GM23338 (cell line): Measurements from ENCODE around the gene R3HDM2. TPM values are rescaled to one million over a fixed set of nuclear protein-coding genes. Genes with fewer than 3 reads are reported as not detected.

Experiments used
- ATAC-seq: fragments of 200-7000 bp; cut with Tn5 transposase; 3 replicates; pipeline ENCODE4 v1.9.1; 2020
- DNase-seq: peaks from one replicate; pipeline ENCODE4 v3.0.0-alpha.2; 2015; ENCODE audit warnings: low spot score
- H2AFZ ChIP-seq: fragments of 200-600 bp; sonication (generic); 2 replicates; pipeline ENCODE4 v1.8.0; 2016; ENCODE audit warnings: antibody characterized with exemption, mild to moderate bottlenecking, moderate library complexity
- H3F3A ChIP-seq: fragments of 200-600 bp; sonication (generic); replicated peaks from 2 replicates; pipeline ENCODE4 v1.8.0; 2017; ENCODE audit warnings: antibody characterized with exemption, mixed run types, low read depth
- H3K27ac ChIP-seq: fragments of 200-600 bp; sonication (generic); 2 replicates; pipeline ENCODE4 v1.6.1; 2016; ENCODE audit warnings: low read depth
- H3K27me3 ChIP-seq: fragments of 200-600 bp; sonication (generic); 2 replicates; pipeline ENCODE4 v1.8.0; 2016; ENCODE audit warnings: mild to moderate bottlenecking, mixed run types, moderate library complexity; ENCODE audit not compliant: insufficient read depth
- H3K36me3 ChIP-seq: fragments of 200-600 bp; sonication (generic); 2 replicates; pipeline ENCODE4 v1.8.0; 2016; ENCODE audit warnings: mild to moderate bottlenecking; ENCODE audit not compliant: insufficient read depth
- H3K4me1 ChIP-seq: fragments of 200-600 bp; sonication (generic); 2 replicates; pipeline ENCODE4 v1.8.0; 2016; ENCODE audit warnings: mild to moderate bottlenecking, moderate library complexity; ENCODE audit not compliant: insufficient read depth
- H3K4me2 ChIP-seq: fragments of 200-600 bp; sonication (generic); 2 replicates; pipeline ENCODE4 v1.7.1; 2017; ENCODE audit warnings: mixed run types
- H3K4me3 ChIP-seq: fragments of 200-600 bp; sonication (generic); 2 replicates; pipeline ENCODE4 v1.6.1; 2016; ENCODE audit warnings: mixed run types
- H3K79me2 ChIP-seq: fragments of 200-600 bp; sonication (generic); replicated peaks from 2 replicates; pipeline ENCODE4 v1.8.0; 2017; ENCODE audit warnings: mild to moderate bottlenecking; ENCODE audit not compliant: insufficient read depth
- H3K9me2 ChIP-seq: fragments of 200-600 bp; sonication (generic); 2 replicates; pipeline ENCODE4 v1.8.0; 2017; ENCODE audit not compliant: insufficient read depth
- H4K20me1 ChIP-seq: fragments of 200-600 bp; sonication (generic); replicated peaks from 2 replicates; pipeline ENCODE4 v1.8.0; 2017; ENCODE audit warnings: mild to moderate bottlenecking; ENCODE audit not compliant: insufficient read depth
- H3K27ac Mint-ChIP-seq: 2 replicates; pipeline ENCODE4 v1.8.0; 2020; ENCODE audit warnings: inconsistent platforms, mild to moderate bottlenecking, moderate library complexity, mixed read lengths
- H3K27me3 Mint-ChIP-seq: 3 replicates; pipeline ENCODE4 v1.8.0; 2022; ENCODE audit warnings: low read depth, mild to moderate bottlenecking, moderate library complexity, mixed read lengths, inconsistent platforms; ENCODE audit not compliant: insufficient read depth, poor library complexity
- H3K36me3 Mint-ChIP-seq: 3 replicates; pipeline ENCODE4 v1.8.0; 2021; ENCODE audit warnings: low read depth, mild to moderate bottlenecking, inconsistent platforms, moderate library complexity, mixed read lengths
- H3K4me1 Mint-ChIP-seq: 3 replicates; pipeline ENCODE4 v1.8.0; 2020; ENCODE audit warnings: mild to moderate bottlenecking, inconsistent platforms, mixed read lengths
- H3K4me3 Mint-ChIP-seq: 3 replicates; pipeline ENCODE4 v1.8.0; 2021; ENCODE audit warnings: moderate library complexity, mild to moderate bottlenecking, inconsistent platforms, mixed read lengths
- H3K9me3 Mint-ChIP-seq: 3 replicates; pipeline ENCODE4 v1.8.0; 2020; ENCODE audit warnings: moderate library complexity, mild to moderate bottlenecking, inconsistent platforms, mixed read lengths
- CREB1 ChIP-seq: fragments of 250-450 bp; sonication (Bioruptor Pico); IDR thresholded peaks from 2 replicates; pipeline ENCODE4 v1.5.0; 2020; ENCODE audit warnings: low read depth, mild to moderate bottlenecking, moderate library complexity
- EZH2 ChIP-seq: fragments of 200-600 bp; sonication (generic); IDR thresholded peaks from one replicate; pipeline ENCODE4 v1.8.0; 2017; ENCODE audit warnings: antibody characterized with exemption, mild to moderate bottlenecking, low read depth; ENCODE audit not compliant: unreplicated experiment
- POLR2AphosphoS5 ChIP-seq: IDR thresholded peaks from 2 replicates; pipeline ENCODE4 v1.6.1; 2016; ENCODE audit warnings: antibody characterized with exemption, low read depth
- STAT1 ChIP-seq: IDR thresholded peaks from one replicate; pipeline ENCODE4 v1.6.1; 2016; ENCODE audit warnings: antibody characterized with exemption; ENCODE audit not compliant: unreplicated experiment
- ZNF114 ChIP-seq: fragments of 250-450 bp; sonication (Bioruptor Pico); IDR thresholded peaks from 2 replicates; pipeline ENCODE4 v1.5.0; 2020; ENCODE audit warnings: mild to moderate bottlenecking, moderate library complexity
- ZNF331 ChIP-seq: fragments of 250-450 bp; sonication (Bioruptor Pico); IDR thresholded peaks from 2 replicates; pipeline ENCODE4 v1.5.0; 2020; ENCODE audit warnings: low read depth, mild to moderate bottlenecking, moderate library complexity
- polyA plus RNA-seq: library from polyadenylated mRNA; unstranded; fragments of >200 nt; fragmentation: Nextera tagmentation; extraction: Ambion mirVana; gene quantifications from 2 replicates; pipeline ENCODE4 v1.2.1, GENCODE V29; 2016
- small RNA-seq: library from RNA; depleted of rRNA; stranded (forward); fragments of <200 nt; gene quantifications from one replicate; pipeline ENCODE3, GENCODE V24; 2014; ENCODE audit warnings: low replicate concordance
- total RNA-seq: library from RNA; depleted of rRNA; stranded (reverse); fragments of >200 nt; shearing (Covaris generic); gene quantifications from 2 replicates; pipeline ENCODE4 v1.2.3, GENCODE V29; 2014; rRNA removed
- TF ChIP-seq, protein P1 (sequence below): IDR thresholded peaks from 2 replicates; pipeline ENCODE4 v1.6.1; 2016; ENCODE audit warnings: antibody characterized with exemption
- TF ChIP-seq, protein P2 (sequence below): fragments of 250-450 bp; sonication (Bioruptor Pico); IDR thresholded peaks from 2 replicates; pipeline ENCODE4 v1.5.0; 2020; ENCODE audit warnings: mild to moderate bottlenecking, moderate library complexity
- TF ChIP-seq, protein P3 (sequence below), 2 experiments: fragments of 200-600 bp in 1 of 2; sonication (generic) in 1 of 2; conservative IDR thresholded peaks; 2 replicates each; pipeline versions ENCODE4 v1.5.1 to v1.6.1; 2016 to 2017; ENCODE audit warnings: antibody characterized with exemption in 2 of 2, low read depth in 2 of 2, mild to moderate bottlenecking in 2 of 2, moderate library complexity in 1 of 2

The R3HDM2 gene
- total and polyA plus RNA-seq, 2 experiments from 2014 or later, result 9.6 to 19.6 TPM

DNA sequence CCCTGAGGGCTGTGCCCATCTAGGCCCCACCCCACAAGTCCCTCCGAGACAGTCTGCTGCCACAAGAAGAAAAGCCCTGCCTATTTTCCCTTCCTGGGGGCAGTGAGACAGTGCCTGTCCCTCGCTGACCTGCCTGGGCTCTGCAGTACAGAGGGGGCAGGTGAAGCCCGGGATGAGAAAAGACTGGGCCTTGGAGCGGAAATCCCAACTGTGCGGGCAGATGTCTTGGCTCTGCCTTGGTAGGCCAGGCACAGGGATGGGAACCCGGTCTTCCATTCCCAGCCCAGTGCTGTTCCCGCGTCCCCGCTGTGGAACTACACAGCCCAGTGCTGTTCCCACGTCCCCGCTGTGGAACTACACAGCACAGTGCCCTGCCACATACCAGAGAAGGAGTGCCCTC, 227.1 kb downstream of the R3HDM2 start:
- Histone ChIP-seq H3K4me3 (no peak overlapping the region), H3K79me2 (no peaks in the 10 kb centered on the region), H3K4me2 (no peak overlapping the region), H3K9me2 (no peaks in the 10 kb centered on the region), H4K20me1 (no peaks in the 10 kb centered on the region; the same call in 1 of the 2 replicates), H2AFZ (no peak overlapping the region), H3K27ac (no peak overlapping the region), H3K27me3 (no peaks in the 10 kb centered on the region), H3K4me1 (no peaks in the 10 kb centered on the region), H3F3A (no peaks in the 10 kb centered on the region), H3K36me3 (peaks cover 19% of the 10 kb centered on the region)
- Mint-ChIP-seq H3K27ac (no peak overlapping the region), H3K36me3 (peaks cover 86% of the 10 kb centered on the region), H3K9me3 (no peaks in the 10 kb centered on the region; the same call in 2 of the 3 replicates), H3K4me1 (no peaks in the 10 kb centered on the region), H3K4me3 (no peak overlapping the region), H3K27me3 (peaks cover 21% of the 10 kb centered on the region)
- TF ChIP-seq CREB1 (CRISPR knock-in tag) (no peak), ZNF331 (CRISPR knock-in tag) (no peak), STAT1 (no peak), POLR2AphosphoS5 (no peak), EZH2 (no peak), ZNF114 (no peak)
- TF ChIP-seq, protein P1, sequence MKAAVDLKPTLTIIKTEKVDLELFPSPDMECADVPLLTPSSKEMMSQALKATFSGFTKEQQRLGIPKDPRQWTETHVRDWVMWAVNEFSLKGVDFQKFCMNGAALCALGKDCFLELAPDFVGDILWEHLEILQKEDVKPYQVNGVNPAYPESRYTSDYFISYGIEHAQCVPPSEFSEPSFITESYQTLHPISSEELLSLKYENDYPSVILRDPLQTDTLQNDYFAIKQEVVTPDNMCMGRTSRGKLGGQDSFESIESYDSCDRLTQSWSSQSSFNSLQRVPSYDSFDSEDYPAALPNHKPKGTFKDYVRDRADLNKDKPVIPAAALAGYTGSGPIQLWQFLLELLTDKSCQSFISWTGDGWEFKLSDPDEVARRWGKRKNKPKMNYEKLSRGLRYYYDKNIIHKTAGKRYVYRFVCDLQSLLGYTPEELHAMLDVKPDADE, result no peak
- TF ChIP-seq, protein P2, sequence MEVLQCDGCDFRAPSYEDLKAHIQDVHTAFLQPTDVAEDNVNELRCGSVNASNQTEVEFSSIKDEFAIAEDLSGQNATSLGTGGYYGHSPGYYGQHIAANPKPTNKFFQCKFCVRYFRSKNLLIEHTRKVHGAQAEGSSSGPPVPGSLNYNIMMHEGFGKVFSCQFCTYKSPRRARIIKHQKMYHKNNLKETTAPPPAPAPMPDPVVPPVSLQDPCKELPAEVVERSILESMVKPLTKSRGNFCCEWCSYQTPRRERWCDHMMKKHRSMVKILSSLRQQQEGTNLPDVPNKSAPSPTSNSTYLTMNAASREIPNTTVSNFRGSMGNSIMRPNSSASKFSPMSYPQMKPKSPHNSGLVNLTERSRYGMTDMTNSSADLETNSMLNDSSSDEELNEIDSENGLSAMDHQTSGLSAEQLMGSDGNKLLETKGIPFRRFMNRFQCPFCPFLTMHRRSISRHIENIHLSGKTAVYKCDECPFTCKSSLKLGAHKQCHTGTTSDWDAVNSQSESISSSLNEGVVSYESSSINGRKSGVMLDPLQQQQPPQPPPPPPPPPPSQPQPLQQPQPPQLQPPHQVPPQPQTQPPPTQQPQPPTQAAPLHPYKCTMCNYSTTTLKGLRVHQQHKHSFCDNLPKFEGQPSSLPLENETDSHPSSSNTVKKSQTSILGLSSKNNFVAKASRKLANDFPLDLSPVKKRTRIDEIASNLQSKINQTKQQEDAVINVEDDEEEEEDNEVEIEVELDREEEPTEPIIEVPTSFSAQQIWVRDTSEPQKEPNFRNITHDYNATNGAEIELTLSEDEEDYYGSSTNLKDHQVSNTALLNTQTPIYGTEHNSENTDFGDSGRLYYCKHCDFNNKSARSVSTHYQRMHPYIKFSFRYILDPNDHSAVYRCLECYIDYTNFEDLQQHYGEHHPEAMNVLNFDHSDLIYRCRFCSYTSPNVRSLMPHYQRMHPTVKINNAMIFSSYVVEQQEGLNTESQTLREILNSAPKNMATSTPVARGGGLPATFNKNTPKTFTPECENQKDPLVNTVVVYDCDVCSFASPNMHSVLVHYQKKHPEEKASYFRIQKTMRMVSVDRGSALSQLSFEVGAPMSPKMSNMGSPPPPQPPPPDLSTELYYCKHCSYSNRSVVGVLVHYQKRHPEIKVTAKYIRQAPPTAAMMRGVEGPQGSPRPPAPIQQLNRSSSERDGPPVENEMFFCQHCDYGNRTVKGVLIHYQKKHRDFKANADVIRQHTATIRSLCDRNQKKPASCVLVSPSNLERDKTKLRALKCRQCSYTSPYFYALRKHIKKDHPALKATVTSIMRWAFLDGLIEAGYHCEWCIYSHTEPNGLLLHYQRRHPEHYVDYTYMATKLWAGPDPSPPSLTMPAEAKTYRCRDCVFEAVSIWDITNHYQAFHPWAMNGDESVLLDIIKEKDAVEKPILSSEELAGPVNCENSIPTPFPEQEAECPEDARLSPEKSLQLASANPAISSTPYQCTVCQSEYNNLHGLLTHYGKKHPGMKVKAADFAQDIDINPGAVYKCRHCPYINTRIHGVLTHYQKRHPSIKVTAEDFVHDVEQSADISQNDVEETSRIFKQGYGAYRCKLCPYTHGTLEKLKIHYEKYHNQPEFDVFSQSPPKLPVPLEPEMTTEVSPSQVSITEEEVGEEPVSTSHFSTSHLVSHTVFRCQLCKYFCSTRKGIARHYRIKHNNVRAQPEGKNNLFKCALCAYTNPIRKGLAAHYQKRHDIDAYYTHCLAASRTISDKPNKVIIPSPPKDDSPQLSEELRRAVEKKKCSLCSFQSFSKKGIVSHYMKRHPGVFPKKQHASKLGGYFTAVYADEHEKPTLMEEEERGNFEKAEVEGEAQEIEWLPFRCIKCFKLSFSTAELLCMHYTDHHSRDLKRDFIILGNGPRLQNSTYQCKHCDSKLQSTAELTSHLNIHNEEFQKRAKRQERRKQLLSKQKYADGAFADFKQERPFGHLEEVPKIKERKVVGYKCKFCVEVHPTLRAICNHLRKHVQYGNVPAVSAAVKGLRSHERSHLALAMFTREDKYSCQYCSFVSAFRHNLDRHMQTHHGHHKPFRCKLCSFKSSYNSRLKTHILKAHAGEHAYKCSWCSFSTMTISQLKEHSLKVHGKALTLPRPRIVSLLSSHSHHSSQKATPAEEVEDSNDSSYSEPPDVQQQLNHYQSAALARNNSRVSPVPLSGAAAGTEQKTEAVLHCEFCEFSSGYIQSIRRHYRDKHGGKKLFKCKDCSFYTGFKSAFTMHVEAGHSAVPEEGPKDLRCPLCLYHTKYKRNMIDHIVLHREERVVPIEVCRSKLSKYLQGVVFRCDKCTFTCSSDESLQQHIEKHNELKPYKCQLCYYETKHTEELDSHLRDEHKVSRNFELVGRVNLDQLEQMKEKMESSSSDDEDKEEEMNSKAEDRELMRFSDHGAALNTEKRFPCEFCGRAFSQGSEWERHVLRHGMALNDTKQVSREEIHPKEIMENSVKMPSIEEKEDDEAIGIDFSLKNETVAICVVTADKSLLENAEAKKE (CRISPR knock-in tag), result no peak
- TF ChIP-seq, protein P3, sequence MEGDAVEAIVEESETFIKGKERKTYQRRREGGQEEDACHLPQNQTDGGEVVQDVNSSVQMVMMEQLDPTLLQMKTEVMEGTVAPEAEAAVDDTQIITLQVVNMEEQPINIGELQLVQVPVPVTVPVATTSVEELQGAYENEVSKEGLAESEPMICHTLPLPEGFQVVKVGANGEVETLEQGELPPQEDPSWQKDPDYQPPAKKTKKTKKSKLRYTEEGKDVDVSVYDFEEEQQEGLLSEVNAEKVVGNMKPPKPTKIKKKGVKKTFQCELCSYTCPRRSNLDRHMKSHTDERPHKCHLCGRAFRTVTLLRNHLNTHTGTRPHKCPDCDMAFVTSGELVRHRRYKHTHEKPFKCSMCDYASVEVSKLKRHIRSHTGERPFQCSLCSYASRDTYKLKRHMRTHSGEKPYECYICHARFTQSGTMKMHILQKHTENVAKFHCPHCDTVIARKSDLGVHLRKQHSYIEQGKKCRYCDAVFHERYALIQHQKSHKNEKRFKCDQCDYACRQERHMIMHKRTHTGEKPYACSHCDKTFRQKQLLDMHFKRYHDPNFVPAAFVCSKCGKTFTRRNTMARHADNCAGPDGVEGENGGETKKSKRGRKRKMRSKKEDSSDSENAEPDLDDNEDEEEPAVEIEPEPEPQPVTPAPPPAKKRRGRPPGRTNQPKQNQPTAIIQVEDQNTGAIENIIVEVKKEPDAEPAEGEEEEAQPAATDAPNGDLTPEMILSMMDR (conservative IDR thresholded peaks at IDR 0.05; ENCODE audit: low read depth in 2 of 2), result no peak
- DNase-seq (no peak), ATAC-seq (no peak)

Small RNAs within 50 kb of the gene (small RNA-seq; reads per million reads assigned to genes)
- gene RNU6-879P, result not detected

Other genes with a start within 250 kb of the R3HDM2 start
- 1.5 and 4.5 TPM in 2 replicates for gene NXPH4, start 214.2 kb downstream of the R3HDM2 start, total RNA-seq
- 0.89 and 1.1 TPM in 2 replicates for gene NXPH4, start 214.2 kb downstream of the R3HDM2 start, polyA plus RNA-seq
- gene SHMT2, start 201.3 kb downstream of the R3HDM2 start, total RNA-seq, result 363 and 387 TPM in 2 replicates
- 125 and 131 TPM in 2 replicates for gene SHMT2, start 201.3 kb downstream of the R3HDM2 start, polyA plus RNA-seq
- 1.2 and 3.0 TPM in 2 replicates for gene STAC3, start 179.9 kb downstream of the R3HDM2 start, total RNA-seq
- 0.48 and 0.59 TPM in 2 replicates for gene STAC3, start 179.9 kb downstream of the R3HDM2 start, polyA plus RNA-seq
- gene INHBC, start 3.7 kb upstream of the R3HDM2 start, total RNA-seq, result not detected in 2 replicates
- gene INHBC, start 3.7 kb upstream of the R3HDM2 start, polyA plus RNA-seq, result 0.53 TPM in 1 of 2 replicates, not detected in the other
- 19.4 and 29.0 TPM in 2 replicates for gene INHBE, start 24.3 kb upstream of the R3HDM2 start, total RNA-seq
- 5.6 and 7.4 TPM in 2 replicates for gene INHBE, start 24.3 kb upstream of the R3HDM2 start, polyA plus RNA-seq
- 16.1 and 18.1 TPM in 2 replicates for gene GLI1, start 28.7 kb upstream of the R3HDM2 start, total RNA-seq
- gene GLI1, start 28.7 kb upstream of the R3HDM2 start, polyA plus RNA-seq, result 4.8 and 5.6 TPM in 2 replicates
- 4.6 and 7.1 TPM in 2 replicates for gene ARHGAP9, start 48.8 kb upstream of the R3HDM2 start, total RNA-seq
- gene ARHGAP9, start 48.8 kb upstream of the R3HDM2 start, polyA plus RNA-seq, result 4.5 and 4.9 TPM in 2 replicates
- gene MARS1, start 57.0 kb upstream of the R3HDM2 start, total RNA-seq, result 247 and 266 TPM in 2 replicates
- gene MARS1, start 57.0 kb upstream of the R3HDM2 start, polyA plus RNA-seq, result 351 and 389 TPM in 2 replicates
- 3.9 and 4.1 TPM in 2 replicates for gene DDIT3, start 89.5 kb upstream of the R3HDM2 start, total RNA-seq
- 11.7 and 12.5 TPM in 2 replicates for gene DDIT3, start 89.5 kb upstream of the R3HDM2 start, polyA plus RNA-seq
- gene MBD6, start 91.8 kb upstream of the R3HDM2 start, total RNA-seq, result 12.5 and 16.9 TPM in 2 replicates
- gene MBD6, start 91.8 kb upstream of the R3HDM2 start, polyA plus RNA-seq, result 17.1 and 18.3 TPM in 2 replicates
- 134 and 157 TPM in 2 replicates for gene DCTN2, start 116.1 kb upstream of the R3HDM2 start, total RNA-seq
- gene DCTN2, start 116.1 kb upstream of the R3HDM2 start, polyA plus RNA-seq, result 56.1 and 62.3 TPM in 2 replicates
- gene KIF5A, start 119.0 kb upstream of the R3HDM2 start, total RNA-seq, result 16.5 and 21.3 TPM in 2 replicates
- 9.1 and 11.1 TPM in 2 replicates for gene KIF5A, start 119.0 kb upstream of the R3HDM2 start, polyA plus RNA-seq
- gene PIP4K2C, start 160.1 kb upstream of the R3HDM2 start, total RNA-seq, result 26.4 and 30.6 TPM in 2 replicates
- 10.5 and 10.8 TPM in 2 replicates for gene PIP4K2C, start 160.1 kb upstream of the R3HDM2 start, polyA plus RNA-seq
- gene DTX3, start 173.8 kb upstream of the R3HDM2 start, total RNA-seq, result 37.8 and 46.6 TPM in 2 replicates
- gene DTX3, start 173.8 kb upstream of the R3HDM2 start, polyA plus RNA-seq, result 16.7 and 22.8 TPM in 2 replicates
- gene ARHGEF25, start 180.4 kb upstream of the R3HDM2 start, total RNA-seq, result 9.9 and 10.2 TPM in 2 replicates
- 0.53 TPM in 1 of 2 replicates, not detected in the other for gene ARHGEF25, start 180.4 kb upstream of the R3HDM2 start, polyA plus RNA-seq
- 2.4 and 2.8 TPM in 2 replicates for gene B4GALNT1, start 202.2 kb upstream of the R3HDM2 start, total RNA-seq
- 1.3 and 1.4 TPM in 2 replicates for gene B4GALNT1, start 202.2 kb upstream of the R3HDM2 start, polyA plus RNA-seq